Loucy (cell line): ENCODE data around the gene ANTXRL.
"Not testable (repeated sequence)": the region's sequence is repeated elsewhere in the genome, so short reads cannot be mapped to it uniquely, and the experiment has no call there.

Source experiments
- H2AFZ ChIP-seq: fragments of 200-600 bp; sonication (generic); 2 replicates; pipeline ENCODE4 v1.6.0; 2016; ENCODE audit warnings: antibody characterized with exemption, mild to moderate bottlenecking, low read length, moderate library complexity
- H3F3A ChIP-seq: fragments of 200-600 bp; 2 replicates; pipeline ENCODE4 v1.6.0; 2016; ENCODE audit warnings: antibody characterized with exemption, low read depth, mild to moderate bottlenecking
- H3K27me3 ChIP-seq: fragments of 200-600 bp; sonication (generic); 2 replicates; pipeline ENCODE4 v1.6.1; 2014; ENCODE audit warnings: low read length, mild to moderate bottlenecking; ENCODE audit not compliant: insufficient read depth, poor library complexity, severe bottlenecking
- H3K36me3 ChIP-seq: fragments of 200-600 bp; sonication (generic); 2 replicates; pipeline ENCODE4 v1.6.1; 2016; ENCODE audit warnings: low read length; ENCODE audit not compliant: insufficient read depth
- H3K4me1 ChIP-seq: fragments of 200-600 bp; sonication (generic); 2 replicates; pipeline ENCODE4 v1.5.1; 2014; ENCODE audit warnings: low read length, mild to moderate bottlenecking; ENCODE audit not compliant: insufficient read depth, poor library complexity, severe bottlenecking
- H3K4me2 ChIP-seq: fragments of 200-600 bp; sonication (generic); 2 replicates; pipeline ENCODE4 v1.6.0; 2014; ENCODE audit warnings: antibody characterized with exemption, low read length, low read depth, mild to moderate bottlenecking; ENCODE audit not compliant: poor library complexity, severe bottlenecking
- H3K4me3 ChIP-seq: fragments of 200-600 bp; sonication (generic); 2 replicates; pipeline ENCODE4 v1.5.1; 2014; ENCODE audit warnings: low read length, mild to moderate bottlenecking, mixed read lengths; ENCODE audit not compliant: poor library complexity, severe bottlenecking
- H3K79me2 ChIP-seq: fragments of 200-600 bp; sonication (generic); 2 replicates; pipeline ENCODE4 v1.6.1; 2014; ENCODE audit warnings: low read length; ENCODE audit not compliant: insufficient read depth
- H3K9ac ChIP-seq: fragments of 200-600 bp; sonication (generic); 2 replicates; pipeline ENCODE4 v1.6.0; 2014; ENCODE audit warnings: mild to moderate bottlenecking, low read depth, low read length, moderate library complexity; ENCODE audit not compliant: poor library complexity, severe bottlenecking
- H3K9me2 ChIP-seq: fragments of 200-600 bp; sonication (generic); replicated peaks from 2 replicates; pipeline ENCODE4 v1.6.1; 2016; ENCODE audit warnings: low read depth, low read length, mixed read lengths
- H3K9me3 ChIP-seq: fragments of 200-600 bp; sonication (generic); 2 replicates; pipeline ENCODE4 v1.6.1; 2014; ENCODE audit warnings: mild to moderate bottlenecking, antibody characterized with exemption, low read length, low read depth; ENCODE audit not compliant: insufficient read depth
- H4K20me1 ChIP-seq: fragments of 200-600 bp; sonication (generic); 2 replicates; pipeline ENCODE4 v1.6.0; 2014; ENCODE audit warnings: antibody characterized with exemption, low read length, mild to moderate bottlenecking; ENCODE audit not compliant: insufficient read depth, poor library complexity, severe bottlenecking
- CTCF ChIP-seq: fragments of 200-600 bp; sonication (generic); conservative IDR thresholded peaks from 2 replicates; pipeline ENCODE4 v1.5.1; 2014; ENCODE audit warnings: mild to moderate bottlenecking, antibody characterized with exemption, low read length
- EZH2phosphoT487 ChIP-seq: fragments of 200-600 bp; IDR thresholded peaks from 2 replicates; pipeline ENCODE4 v1.6.1; 2018; ENCODE audit warnings: antibody characterized with exemption, mild to moderate bottlenecking, moderate library complexity, borderline replicate concordance

Gene ANTXRL

GRCh38 chr10:46314071-46314470 lies 27.3 kb downstream of the ANTXRL start:
- H3K27me3 ChIP-seq: no peaks in the 10 kb centered on the region
- H3F3A ChIP-seq: no peaks in the 10 kb centered on the region
- no peaks in the 10 kb centered on the region for H3K4me1 ChIP-seq
- H3K4me3 ChIP-seq: no peak overlapping the region
- H2AFZ ChIP-seq: no peak overlapping the region
- no peaks in the 10 kb centered on the region for H3K9me2 ChIP-seq
- no peaks in the 10 kb centered on the region for H3K9me3 ChIP-seq
- H3K9ac ChIP-seq: no peak overlapping the region
- no peak overlapping the region for H3K4me2 ChIP-seq
- H3K79me2 ChIP-seq: no peaks in the 10 kb centered on the region
- TF ChIP-seq EZH2phosphoT487: no peak
- TF ChIP-seq CTCF: no peak
- no peaks in the 10 kb centered on the region for H4K20me1 ChIP-seq
- no peaks in the 10 kb centered on the region for H3K36me3 ChIP-seq

GRCh38 chr10:46315071-46315860 lies 28.5 kb downstream of the ANTXRL start:
- H3K27me3 ChIP-seq, H3K9ac ChIP-seq, H3K36me3 ChIP-seq, H3F3A ChIP-seq, H3K4me2 ChIP-seq, H3K4me3 ChIP-seq, H3K9me2 ChIP-seq, H4K20me1 ChIP-seq, H3K4me1 ChIP-seq, H3K79me2 ChIP-seq, H2AFZ ChIP-seq, H3K9me3 ChIP-seq: not testable (repeated sequence)

GRCh38 chr10:46317370-46317769 lies 30.6 kb downstream of the ANTXRL start:
- no peak overlapping the region for H2AFZ ChIP-seq
- H3K4me1 ChIP-seq: no peaks in the 10 kb centered on the region
- no peaks in the 10 kb centered on the region for H3K36me3 ChIP-seq
- no peaks in the 10 kb centered on the region for H3K27me3 ChIP-seq
- H3K79me2 ChIP-seq: no peaks in the 10 kb centered on the region
- H3K4me3 ChIP-seq: no peak overlapping the region
- TF ChIP-seq CTCF (no peak), EZH2phosphoT487 (no peak)
- H3K4me2 ChIP-seq: no peak overlapping the region
- H4K20me1 ChIP-seq: no peaks in the 10 kb centered on the region
- H3K9ac ChIP-seq: no peak overlapping the region
- H3F3A ChIP-seq: no peaks in the 10 kb centered on the region
- no peaks in the 10 kb centered on the region for H3K9me3 ChIP-seq
- no peaks in the 10 kb centered on the region for H3K9me2 ChIP-seq

GRCh38 chr10:46317889-46318288 lies 31.1 kb downstream of the ANTXRL start:
- Histone ChIP-seq H3K79me2 (no peaks in the 10 kb centered on the region), H3K9me2 (no peaks in the 10 kb centered on the region), H3K36me3 (no peaks in the 10 kb centered on the region), H2AFZ (no peak overlapping the region), H3K9ac (no peak overlapping the region), H3K4me2 (no peak overlapping the region), H3K27me3 (no peaks in the 10 kb centered on the region), H3K9me3 (no peaks in the 10 kb centered on the region), H3K4me3 (no peak overlapping the region), H3K4me1 (no peaks in the 10 kb centered on the region), H4K20me1 (no peaks in the 10 kb centered on the region), H3F3A (no peaks in the 10 kb centered on the region)
- TF ChIP-seq EZH2phosphoT487 (no peak), CTCF (no peak)
